Measurements from ENCODE around the gene SDC1.

Gene SDC1

DNA sequence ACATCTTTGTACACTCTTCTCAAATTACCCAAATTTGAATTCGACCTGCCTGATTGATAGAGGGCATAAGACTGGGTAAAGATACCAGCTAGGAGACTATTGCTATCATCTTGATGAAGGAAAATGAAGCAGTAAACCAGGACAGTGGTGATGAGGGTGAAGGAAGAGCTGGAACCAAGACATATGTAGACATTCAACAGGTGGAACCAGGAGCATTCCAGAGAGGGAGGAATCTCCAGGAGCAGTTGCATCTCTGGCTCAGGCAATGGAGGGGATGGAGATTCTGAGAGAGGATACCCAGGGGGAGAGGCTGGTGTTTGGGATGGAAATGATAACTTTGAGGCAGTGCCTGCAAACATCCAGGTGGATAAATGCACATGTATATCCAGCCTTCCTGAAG is 41.6 kb downstream of the SDC1 start:
- no peak for DNase-seq (ENCODE audit: low read depth, low spot score)

DNA sequence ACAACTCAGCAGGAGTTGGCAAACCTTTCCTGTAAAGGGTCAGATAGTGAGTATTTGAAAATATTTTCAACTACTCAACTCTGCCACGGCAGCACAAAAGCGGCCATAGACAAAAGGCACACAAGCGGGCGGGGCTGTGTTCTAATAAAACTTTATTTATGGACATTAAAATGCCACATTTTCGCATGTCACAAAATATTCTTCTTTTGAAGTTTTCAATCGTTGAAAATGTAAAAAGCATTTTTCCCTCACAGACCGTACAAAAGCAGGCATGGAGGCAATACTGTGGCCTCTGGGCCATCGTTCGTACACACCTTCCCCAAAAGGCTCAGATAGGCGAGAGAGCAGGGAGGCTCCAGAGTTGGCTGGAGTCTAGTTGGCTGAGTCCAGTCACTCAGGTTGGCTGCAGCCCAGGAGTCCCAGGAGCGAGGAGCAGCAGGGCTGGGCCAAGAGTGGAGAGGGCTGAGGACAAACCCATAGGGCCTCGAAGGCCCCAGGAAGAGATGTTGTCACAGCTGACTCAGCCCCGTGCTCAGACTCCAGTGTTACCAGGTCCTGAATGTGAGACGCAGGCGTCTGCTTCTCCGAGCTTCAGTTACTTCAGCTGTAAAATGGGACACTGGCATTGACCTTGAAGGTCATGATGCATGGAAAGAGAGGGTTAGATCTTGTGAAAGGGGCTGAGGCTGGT is 42.5 kb downstream of the SDC1 start:
- DNase-seq (ENCODE audit: low read depth, low spot score) = peak; percentile 74

DNA sequence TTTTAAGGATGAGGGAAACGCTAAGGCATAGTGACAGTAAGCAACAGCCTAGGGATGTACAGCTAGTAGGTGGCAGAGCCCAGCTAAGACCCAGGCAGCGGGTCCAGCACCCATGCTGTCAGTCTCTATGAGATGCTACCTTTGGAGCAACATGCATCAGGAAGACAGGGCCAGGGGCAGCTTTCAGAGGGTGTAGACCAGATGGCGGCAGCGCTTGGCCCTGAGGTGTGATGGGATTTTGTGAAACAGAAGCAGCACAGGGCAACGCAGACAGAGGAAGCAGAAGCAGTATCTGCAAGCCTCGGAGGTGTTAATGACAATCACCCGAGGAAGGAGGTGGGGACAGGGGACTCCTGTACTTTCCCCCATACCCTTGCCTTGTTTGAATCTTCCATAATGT is 43.2 kb downstream of the SDC1 start:
- DNase-seq (ENCODE audit: low read depth, low spot score) = no peak

DNA sequence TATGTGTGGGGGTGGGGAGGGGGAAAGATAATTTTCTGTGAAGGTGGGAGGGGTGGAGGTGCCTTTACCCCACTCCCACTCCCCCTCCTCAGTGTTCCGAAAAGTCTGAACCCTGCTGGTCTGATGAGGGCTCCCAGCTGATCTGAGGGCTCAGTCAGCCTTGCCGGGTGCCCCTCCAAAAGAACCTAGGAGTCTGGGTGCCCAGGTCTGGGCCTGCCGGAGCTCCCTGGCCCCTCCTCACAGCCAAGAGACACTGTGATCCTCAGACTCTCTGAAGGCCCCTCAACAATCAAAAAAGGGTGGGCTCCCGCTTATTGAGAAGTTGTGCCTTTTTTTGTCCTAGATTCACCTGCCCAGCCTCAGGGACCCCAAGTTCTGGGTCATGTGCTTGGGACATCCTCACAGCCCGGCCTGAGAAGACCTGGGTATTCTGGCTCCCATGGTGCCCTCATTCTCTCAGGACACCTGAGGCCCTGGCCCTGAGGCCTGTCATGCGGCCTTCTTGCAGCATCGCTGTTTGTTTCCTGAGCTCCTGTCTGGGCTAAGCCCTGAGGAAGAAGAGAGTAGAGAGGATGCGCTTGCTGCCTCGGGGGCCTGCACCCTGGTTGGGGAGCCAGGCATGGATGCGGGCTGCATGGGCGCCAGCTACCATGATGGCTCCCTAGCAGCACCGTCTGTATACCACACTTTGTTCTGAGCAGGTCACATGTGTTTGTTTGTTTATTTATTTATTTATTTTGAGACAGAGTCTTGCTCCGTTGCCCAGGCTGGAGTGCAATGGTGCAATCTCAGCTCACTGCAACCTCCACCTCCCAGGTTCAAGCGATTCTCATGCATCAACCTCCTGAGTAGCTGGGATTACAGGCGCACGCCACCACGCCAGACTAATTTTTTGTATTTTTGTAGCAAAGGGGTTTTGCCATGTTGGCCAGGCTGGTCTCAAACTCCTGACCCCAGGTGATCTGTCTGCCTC is 44.0 kb downstream of the SDC1 start:
- DNase-seq (ENCODE audit: low read depth, low spot score) = no peak

DNA sequence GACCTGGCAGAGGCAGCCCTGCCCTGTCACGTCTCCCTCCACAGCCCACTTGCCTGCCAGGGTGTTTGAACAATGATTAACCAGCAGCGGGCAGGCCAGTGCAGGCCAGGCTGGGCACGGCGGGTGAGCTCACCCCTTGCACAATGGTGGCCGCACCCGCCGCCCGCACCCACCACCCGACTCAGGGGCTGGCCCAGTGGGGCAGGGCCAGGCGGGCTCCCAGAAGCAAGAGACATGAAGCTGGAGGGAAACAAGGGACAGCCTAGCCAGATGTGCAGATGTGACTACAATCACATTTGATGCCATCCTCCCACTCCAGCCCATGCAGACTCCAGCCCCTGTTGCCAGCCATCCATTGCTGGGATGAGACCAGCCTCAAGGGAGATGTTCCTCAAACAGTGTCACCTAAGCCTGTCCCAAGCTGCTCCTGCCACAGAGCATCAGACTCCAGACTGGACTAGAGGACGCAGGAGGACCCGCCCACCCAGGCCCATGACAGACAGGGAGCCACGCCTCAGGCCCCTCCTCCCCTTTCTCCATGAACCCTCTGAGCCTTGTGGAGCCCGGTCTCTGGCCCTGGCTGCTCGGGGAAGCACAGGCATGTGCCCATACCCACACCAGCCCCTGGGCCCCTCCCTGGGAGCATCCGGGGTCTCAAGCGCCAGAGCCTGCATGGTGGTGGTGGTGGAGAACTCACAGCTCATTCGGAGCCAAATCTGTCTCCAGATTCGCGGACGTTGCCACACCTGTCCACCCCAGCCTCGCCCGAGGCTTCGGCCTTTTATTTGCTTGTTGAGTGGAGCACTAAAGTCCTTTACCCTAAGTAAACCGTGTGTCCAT is 45.0 kb downstream of the SDC1 start:
- DNase-seq (ENCODE audit: low read depth, low spot score) = no peak

DNA sequence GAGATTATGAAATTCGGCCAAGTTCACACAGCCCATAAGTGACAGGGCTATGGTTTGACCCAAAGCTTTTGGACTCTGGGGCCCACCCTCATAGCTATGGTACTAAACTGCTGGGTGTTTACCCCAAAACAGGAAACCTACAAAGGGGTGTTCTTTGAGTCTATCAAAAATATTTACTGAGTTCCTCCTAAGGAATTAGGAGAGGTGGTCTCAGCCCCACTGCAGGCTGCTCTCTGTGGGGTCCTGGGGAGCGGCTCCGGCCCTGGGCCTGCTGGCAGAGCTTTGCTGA is 45.5 kb downstream of the SDC1 start:
- DNase-seq (ENCODE audit: low read depth, low spot score) = no peak

DNA sequence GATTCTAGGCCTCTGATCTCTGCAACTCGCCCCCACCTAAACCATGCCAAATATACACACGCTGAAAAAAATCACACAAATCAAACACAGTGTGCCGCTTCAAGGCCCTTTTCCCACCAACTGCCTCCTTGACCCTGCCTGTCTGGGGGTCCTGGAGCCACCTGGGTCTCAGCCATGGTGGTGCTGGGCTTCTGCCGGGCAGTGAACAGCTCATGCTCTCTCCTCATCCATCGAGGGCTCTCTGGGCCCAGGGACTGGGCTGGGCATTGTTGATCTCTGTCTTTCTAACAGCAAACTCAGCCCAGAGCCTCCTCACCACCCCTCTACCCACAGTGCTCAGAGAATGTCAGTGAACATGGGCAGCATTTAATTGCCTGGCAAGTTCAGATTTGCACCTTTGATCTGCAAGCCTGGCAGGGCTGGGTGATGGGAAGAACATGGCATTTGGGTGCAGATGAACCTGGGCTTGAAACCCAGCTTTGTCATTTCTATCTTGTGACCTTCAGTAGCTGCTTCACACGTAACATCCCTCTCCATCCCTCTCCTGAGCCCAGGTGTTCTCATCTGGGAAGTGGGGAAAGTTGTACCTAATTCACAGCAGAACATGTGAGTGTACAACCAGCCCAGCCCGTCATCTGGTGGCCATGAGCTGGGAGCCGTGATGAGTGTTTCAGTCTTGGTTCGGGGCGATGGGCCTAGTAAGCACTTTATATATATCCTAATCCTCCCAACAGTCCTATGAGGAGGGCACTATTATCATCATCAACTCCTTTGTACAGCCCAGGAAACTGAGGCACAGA is 46.1 kb downstream of the SDC1 start:
- DNase-seq (ENCODE audit: low read depth, low spot score) = no peak

DNA sequence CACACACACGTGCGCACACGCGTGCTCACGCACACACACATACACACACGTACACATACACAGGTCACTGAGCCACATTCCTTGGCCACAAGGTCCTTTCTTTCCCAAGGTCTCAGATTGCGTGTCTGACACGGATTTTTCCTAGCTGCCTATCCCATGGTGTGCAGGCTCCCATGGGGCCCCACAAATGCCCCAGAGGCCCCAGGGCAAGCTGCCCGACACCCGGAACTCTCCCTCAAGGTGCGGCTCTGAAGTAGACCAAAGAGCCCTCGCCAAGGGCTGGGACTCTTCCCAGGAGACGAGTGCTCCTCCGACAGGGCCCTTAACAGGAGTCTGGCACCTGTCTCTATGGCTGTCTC is 46.7 kb downstream of the SDC1 start:
- DNase-seq (ENCODE audit: low read depth, low spot score) = no peak

DNA sequence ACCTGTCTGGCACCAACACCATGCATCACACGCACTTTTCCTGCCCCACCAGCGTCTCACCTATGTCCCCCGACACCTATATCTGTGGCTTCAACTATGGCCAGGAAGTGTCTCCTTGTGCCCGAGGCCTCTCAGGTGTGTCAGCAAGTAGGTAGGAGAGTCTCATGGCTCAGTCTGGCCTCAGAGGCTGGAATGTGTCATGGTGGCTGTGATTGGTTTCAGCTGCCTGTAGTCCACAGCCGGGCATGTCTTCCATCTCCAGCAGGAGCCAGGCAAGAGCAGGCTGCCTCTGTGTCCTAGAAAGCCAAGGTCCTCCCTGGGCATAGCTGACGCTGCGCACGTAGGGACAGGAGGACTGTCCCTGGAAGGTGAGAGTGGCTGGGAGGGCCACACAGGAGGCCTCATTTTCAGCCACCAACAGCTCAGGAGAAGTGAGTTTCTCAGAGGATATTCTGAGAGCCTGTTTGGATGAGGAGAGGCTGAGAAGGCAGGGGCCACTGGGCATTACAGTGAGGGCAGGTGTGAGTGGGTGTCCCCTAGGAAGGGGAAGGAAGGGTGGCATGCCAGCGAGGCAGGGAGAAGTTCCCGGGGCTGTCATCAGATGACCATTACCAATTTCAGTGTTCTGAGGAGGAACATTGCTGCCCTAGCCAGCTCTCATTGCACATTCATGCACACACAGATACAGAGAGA is 47.2 kb downstream of the SDC1 start:
- DNase-seq (ENCODE audit: low read depth, low spot score) = no peak

DNA sequence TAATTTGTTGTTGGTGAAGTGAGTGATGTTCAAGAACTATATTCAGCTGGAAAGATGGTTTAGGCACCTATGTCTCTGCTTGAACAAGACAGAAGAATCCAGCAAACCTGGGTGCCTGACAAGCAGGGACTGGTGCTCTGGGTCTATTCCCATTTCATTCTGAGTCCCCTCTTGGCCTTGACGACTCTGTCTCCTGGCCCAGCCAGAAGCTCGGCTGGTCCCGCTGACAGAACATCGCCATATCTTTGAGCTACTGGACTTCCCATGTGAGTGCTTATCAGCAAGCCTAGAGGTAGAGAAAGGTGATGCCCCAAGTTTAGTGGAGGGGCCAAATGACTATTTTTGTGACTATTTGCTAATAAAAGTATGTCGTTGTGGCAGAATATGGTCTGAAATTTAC is 48.2 kb downstream of the SDC1 start:
- DNase-seq (ENCODE audit: low read depth, low spot score) = no peak

DNA sequence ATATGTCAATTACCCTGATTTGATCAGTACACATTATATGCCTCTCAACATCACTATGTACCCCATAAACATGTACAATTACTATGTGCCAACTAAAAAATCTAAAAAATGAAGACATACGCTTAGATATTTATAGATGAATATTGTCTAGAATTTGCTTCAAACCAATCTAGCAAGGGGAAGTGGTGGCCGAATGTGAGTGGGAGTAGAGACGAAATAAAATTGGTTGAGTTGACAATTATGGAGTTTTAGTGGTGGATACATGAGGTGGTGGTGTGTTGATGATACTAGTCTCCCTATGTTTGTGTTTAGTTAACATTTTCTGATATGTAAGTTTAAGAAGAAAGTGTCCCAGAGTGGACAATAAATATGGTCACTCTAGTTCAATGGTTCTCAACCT is 49.0 kb downstream of the SDC1 start:
- no peak for DNase-seq (ENCODE audit: low read depth, low spot score)

DNA sequence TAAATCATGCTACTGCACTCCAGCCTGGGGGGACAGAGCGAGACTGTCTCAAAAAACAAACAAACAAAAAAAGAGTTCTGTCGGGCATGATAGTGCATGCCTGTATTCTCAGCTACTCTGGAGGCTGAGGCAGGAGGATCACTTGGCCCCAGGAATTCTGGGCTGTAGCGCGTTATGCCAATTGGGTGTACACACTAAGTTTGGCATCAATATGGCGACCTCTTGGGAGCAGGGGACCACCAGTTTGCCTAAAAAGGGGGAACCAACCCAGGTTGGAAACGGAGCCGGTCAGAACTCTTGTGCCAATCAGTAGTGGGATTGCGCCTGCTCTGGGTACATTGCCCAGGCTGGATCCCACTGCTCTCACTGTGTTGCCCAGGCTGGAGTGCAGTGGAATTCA is 49.7 kb downstream of the SDC1 start:
- DNase-seq (ENCODE audit: low read depth, low spot score) = no peak

DNA sequence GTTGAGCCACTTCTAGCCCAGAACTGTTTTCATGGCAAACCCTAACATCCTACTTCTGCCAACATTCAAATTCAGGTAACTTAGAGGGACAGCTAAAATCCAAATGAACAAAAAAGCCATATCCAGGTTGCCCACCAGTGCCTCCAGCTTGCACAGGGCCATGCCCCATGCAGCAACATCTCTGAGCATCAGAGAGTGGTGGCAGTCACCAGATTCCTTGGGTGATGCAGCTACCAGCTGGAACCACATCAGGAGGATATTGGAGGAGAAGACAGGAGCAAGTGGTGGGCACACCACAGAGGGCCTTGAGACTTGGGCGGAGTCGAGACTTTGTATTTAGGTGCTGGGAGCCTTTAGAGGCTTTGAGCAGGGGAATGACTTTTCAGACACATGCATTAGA is 50.5 kb downstream of the SDC1 start:
- DNase-seq (ENCODE audit: low read depth, low spot score) = no peak

DNA sequence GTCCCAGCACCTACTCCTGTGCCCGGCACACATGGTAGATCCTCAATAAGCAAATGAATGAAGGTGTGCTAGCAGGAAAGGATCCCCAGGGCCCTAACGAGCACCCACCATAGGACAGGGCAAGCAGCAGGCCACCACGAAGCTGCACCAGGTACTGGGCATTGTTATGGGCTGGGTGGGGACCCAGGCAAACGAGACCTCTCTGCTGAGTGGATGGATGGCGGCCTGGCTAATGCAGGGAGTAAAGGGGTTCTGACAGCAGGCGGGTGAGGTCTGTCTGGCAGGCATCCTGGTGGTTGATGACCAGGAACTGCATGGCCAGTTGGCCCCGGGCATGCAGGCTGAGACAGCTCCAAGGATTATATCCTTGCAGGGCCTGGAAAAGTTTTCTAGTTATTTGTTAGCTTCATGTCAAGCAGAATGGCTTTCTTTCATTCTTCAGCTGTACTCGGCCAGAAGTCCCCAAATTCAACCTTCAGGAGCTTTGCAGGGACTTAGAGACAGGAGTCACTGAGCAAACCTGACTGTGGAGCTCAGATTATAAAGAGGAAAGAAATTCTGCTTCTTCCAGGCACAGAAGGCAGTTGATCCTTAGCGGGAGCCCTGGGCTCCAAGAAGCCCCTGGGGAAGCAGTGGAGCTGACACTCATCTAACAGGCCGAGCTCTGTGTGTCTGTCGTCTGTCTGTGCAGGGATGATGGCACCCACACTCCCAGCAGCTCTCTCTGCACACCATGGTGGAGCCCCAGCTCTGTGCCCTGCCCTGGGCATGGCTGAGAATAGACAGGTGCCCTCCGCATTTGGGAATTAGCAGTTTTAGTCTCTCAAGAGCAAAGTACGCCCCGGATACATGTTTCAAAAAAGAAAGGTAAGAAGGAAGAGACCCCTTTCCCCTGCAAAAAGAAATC is 51.2 kb downstream of the SDC1 start:
- DNase-seq (ENCODE audit: low read depth, low spot score) = no peak

DNA sequence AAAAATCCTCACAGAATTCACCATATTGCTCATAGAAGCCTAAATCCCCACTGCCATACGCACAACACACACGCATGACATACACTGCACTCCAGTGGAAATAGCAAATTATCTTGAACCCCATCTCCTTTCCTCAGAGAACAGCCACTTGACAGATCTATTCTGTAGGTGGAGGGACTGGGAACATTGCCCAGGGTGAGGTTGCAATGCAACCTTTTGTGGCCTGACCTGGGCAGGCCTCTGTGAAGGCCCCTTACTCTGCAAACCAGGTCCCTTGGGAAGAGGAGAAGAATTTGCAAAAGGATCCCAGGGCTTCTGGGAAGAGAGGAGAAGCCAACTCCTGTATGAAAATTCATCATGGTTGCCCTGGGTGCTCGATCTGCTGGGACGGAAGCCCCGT is 51.9 kb downstream of the SDC1 start:
- no peak for DNase-seq (ENCODE audit: low read depth, low spot score)

DNA sequence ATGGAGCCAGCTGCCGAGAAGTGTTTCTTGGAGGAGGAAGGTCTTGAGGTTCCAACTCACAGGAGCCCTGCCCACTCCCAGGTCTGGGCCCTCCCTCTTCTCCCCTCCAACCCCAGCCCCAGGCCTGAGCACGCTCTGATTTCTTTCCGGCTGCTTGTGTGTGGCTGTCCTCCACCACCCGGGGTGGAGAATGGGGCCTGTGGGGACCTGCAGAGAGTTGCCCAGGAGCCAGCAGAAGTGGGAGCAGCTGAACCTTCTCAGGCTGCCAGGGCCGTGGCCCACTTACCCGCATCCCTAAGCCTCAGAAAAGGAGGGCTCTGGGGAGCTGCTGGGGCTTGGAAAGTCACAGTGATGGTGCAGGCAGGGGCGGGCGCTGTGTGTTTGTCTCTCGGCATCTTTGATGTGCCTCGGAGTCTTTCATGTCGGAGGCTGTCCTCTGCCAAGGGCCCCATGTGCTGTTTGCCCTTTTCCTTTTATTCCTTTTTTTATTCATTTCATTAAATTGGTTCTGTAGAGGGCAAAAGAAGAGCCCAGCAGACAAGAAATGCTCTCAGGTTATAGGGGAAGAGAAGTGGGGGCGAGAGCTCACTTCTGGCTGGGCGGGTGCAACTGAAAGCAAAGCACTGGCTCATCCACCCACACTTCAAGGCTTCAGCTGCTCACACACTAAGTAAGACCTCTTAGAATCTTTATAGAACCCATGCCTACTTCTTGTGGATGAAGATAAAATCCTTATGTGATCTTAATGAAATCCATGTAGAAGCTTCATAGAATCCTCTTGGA is 52.5 kb downstream of the SDC1 start:
- no peak for DNase-seq (ENCODE audit: low read depth, low spot score)

DNA sequence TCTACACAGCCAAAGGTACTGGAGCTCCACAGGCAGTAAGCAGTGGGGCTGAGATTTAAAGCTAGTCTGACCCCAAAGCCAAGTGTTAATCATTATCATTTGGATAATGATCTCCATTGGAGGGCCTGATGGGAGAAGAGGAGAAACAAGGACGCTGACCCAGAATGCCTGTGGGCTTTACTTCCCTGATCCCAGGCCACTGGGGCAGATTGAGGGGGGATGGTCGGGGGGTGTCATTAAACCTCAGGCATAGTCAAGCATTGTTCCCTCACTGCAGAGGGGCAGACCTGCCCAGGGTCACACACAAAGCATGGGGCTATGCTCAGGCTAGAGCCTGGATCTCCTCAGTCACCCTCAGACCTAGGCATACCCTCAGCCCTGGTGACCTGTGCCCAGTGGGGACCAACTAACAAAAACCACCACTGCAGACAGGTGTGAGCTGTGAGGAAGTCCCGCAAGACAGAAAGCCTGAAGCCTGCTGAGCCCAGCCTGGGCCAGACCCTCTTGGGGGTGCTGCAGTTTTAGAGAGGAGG is 53.4 kb downstream of the SDC1 start:
- no peak for DNase-seq (ENCODE audit: low read depth, low spot score)

DNA sequence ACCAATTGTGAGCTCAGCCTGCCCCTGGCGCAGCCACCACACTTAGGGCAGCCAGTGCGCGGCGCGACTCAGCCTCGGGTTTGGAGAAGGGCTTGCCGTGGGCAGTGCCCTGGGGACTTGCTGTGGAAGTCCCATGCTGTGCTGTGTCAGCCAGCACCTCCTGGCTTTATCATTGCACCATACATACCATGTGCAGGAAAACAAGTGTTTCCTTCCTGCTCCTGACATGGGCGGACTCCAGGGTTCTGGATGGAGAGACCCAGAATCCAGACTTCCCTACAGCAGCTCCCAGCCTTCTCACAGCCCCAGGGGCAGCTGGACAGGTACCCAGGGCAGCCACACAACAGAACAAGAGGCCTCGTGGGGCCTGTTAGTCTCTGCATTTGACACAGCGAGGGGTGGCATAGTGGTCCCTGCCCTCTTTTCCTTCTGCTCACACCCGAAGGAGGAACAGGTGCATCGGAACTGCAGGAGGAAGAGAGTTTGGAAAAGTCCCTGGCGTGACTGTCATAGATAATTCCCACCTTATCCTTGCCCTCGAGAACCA is 54.2 kb downstream of the SDC1 start:
- no peak for DNase-seq (ENCODE audit: low read depth, low spot score)
